RWPE1 (cell line): ENCODE data around the gene PPP4R1.

Experiments
- CTCF ChIA-PET: fragments of 350-600 bp; sonication (Branson Sonifier 250); formaldehyde crosslinking; extraction: SDS; loops from one replicate; lab custom pipeline; 2021; lab: Yijun Ruan, JAX
- POLR2A ChIA-PET: fragments of 400-600 bp; formaldehyde crosslinking; extraction: SDS; loops from one replicate; lab custom pipeline; 2020; ENCODE audit warnings: antibody characterized with exemption; ENCODE audit not compliant: low non-redundant PET; lab: Yijun Ruan, JAX
- DNase-seq: peaks from one replicate; pipeline ENCODE4 v3.0.0; 2012; ENCODE audit warnings: low spot score
- H3K27ac ChIP-seq: fragments of 450-650 bp; 2 replicates; pipeline ENCODE4 v1.5.1; 2017
- TF ChIP-seq, protein P1 (sequence below): fragments of 450-650 bp; conservative IDR thresholded peaks from 2 replicates; pipeline ENCODE4 v1.5.1; 2017; ENCODE audit warnings: low read depth, mild to moderate bottlenecking

The PPP4R1 gene

DNA sequence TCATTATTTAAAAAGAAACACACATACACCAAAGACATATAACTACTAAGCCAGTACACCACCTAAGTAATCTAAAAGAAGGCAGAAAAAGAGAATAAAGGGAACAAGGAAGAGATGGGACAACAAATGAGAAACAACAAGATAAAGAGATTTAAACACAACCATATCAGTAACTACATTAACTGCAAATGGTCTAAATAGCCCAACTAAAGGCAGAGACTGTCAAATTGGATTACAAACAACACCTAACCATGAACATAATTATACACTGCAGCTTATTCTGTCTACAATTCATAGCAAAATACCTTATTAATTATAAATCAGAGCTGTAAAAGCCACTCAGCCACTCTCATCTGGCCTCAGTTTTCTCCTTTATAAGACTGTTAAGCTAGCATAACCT lies 15.0 kb downstream of the PPP4R1 start:
- no peak overlapping the region for H3K27ac ChIP-seq
- POLR2A ChIA-PET = no interaction called here
- TF ChIP-seq, protein P1, sequence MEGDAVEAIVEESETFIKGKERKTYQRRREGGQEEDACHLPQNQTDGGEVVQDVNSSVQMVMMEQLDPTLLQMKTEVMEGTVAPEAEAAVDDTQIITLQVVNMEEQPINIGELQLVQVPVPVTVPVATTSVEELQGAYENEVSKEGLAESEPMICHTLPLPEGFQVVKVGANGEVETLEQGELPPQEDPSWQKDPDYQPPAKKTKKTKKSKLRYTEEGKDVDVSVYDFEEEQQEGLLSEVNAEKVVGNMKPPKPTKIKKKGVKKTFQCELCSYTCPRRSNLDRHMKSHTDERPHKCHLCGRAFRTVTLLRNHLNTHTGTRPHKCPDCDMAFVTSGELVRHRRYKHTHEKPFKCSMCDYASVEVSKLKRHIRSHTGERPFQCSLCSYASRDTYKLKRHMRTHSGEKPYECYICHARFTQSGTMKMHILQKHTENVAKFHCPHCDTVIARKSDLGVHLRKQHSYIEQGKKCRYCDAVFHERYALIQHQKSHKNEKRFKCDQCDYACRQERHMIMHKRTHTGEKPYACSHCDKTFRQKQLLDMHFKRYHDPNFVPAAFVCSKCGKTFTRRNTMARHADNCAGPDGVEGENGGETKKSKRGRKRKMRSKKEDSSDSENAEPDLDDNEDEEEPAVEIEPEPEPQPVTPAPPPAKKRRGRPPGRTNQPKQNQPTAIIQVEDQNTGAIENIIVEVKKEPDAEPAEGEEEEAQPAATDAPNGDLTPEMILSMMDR = no peak
- DNase-seq = no peak
- CTCF ChIA-PET = no interaction called here

- TF ChIP-seq, protein P1 = no peak
- ChIA-PET CTCF (no interaction called here), POLR2A (no interaction called here)
- no peak for DNase-seq
- no peak overlapping the region for H3K27ac ChIP-seq
These were observed 16.8 kb downstream of the PPP4R1 start for GRCh38 chr18:9597609-9598008.

- POLR2A ChIA-PET = interaction anchor here (0.5 kb wide), 1 partner anchor 421 kb away, joined by 3 read pairs; no protein-coding TSS in a partner anchor
- H3K27ac ChIP-seq = no peak overlapping the region
- CTCF ChIA-PET = interaction anchor here (0.5 to 0.6 kb wide), 2 partner anchors 14 to 374 kb away, joined by 3 to 4 read pairs; no protein-coding TSS in a partner anchor
- TF ChIP-seq, protein P1 = no peak
- DNase-seq = no peak
These were observed 17.4 kb downstream of the PPP4R1 start for GRCh38 chr18:9596843-9597526.

- POLR2A ChIA-PET = no interaction called here
- CTCF ChIA-PET = no interaction called here
- no peak overlapping the region for H3K27ac ChIP-seq
- no peak for DNase-seq
- TF ChIP-seq, protein P1 = no peak
These were observed 18.1 kb downstream of the PPP4R1 start for GRCh38 chr18:9596226-9596625.

DNA sequence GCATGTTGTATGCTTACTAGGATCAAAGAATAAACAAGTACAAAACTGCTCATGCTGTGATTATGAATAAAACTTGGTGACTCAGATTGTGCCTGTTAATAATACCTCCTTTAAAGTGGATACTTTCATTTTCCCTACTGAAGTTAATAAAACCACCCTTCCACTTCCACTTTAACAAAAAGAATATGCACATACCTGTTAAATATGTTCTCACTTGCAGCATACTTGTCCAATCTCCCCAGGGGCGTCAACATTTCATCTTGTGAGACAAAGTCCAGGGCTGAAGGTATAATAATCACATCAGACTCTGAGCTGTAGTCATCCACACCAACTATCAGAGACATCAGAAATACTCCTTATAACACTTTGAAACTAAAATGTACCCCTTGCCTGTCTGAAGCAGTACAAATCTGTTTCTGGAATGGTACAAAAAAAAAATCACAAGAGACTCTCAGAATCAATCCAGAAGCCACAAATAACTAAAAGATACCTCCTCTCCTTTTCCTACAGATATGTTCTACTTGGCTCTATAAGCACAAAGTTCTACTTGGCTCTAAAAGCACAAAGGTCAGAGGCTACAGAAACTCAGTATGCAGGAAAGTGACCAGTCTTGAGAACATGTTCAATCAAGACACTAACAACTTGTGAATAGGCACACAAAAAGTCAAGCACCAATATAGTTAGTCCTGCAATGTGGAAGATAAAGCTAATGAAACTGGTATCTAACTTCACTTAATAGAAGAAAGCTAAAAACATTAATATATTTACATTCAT lies 19.3 kb downstream of the PPP4R1 start:
- peak; percentile 53 for DNase-seq
- POLR2A ChIA-PET = no interaction called here
- CTCF ChIA-PET = interaction anchor here (0.7 kb wide), 1 partner anchor 234 kb away, joined by 4 read pairs; no protein-coding TSS in a partner anchor
- TF ChIP-seq, protein P1 = no peak
- H3K27ac ChIP-seq = no peak overlapping the region

GRCh38 chr18:9587924-9588323 lies 26.4 kb downstream of the PPP4R1 start:
- no peak for DNase-seq
- peak overlapping the region; percentile 31; the same call in 1 of the 2 replicates for H3K27ac ChIP-seq
- ChIA-PET POLR2A (no interaction called here), CTCF (no interaction called here)
- TF ChIP-seq, protein P1 = no peak
